Measurements from ENCODE around the gene PHAF1. TPM values are rescaled to one million over a fixed set of nuclear protein-coding genes. Genes with fewer than 3 reads are reported as not detected.

PHAF1 gene
- total and polyA plus RNA-seq, 2 of the 13 experiments (the other 11 are each of a cell fraction or from before 2014, with no cell fraction given) = 48.3 to 174 TPM

GRCh38 chr16:67181346-67181745 lies 71.6 kb downstream of the PHAF1 start:
- intact Hi-C loops (cut with micrococcal nuclease; ENCODE audit: unreplicated experiment) = no loop called here
- Histone ChIP-seq H4K20me1 (ENCODE audit: insufficient read depth, low read length) (no peaks in the 10 kb centered on the region; the same call in 1 of the 2 replicates), H3K9me3 (ENCODE audit: low read length) (no peaks in the 10 kb centered on the region), H3K4me2 (ENCODE audit: low read depth, low read length) (no peak overlapping the region), H3K79me2 (ENCODE audit: insufficient read depth, low read length) (no peaks in the 10 kb centered on the region), H3K27me3 (ENCODE audit: control insufficient read depth in 1 of 2, insufficient read depth in 2 of 2, low read length in 2 of 2) (no peaks in the 10 kb centered on the region; a peak in 1 of 5 replicates), H2AFZ (ENCODE audit: low read length) (no peak overlapping the region), H3K36me3 (replicated peaks in 1 of 2; ENCODE audit: control insufficient read depth in 1 of 2, insufficient read depth in 2 of 2, low read length in 2 of 2) (no peaks in the 10 kb centered on the region), H3K4me3 (replicated peaks in 1 of 3; ENCODE audit: insufficient read depth in 1 of 3, low read depth in 2 of 3, low read length in 3 of 3) (no peak overlapping the region), H3K27ac (ENCODE audit: extremely low read length, insufficient read depth, low read length) (no peak overlapping the region), H3K9ac (ENCODE audit: insufficient read depth, low read depth, low read length) (no peak overlapping the region), H3K4me1 (ENCODE audit: insufficient read depth, low read length) (peaks cover 52% of the 10 kb centered on the region)
- ATAC-seq (no peak), DNase-seq (ENCODE audit: low spot score) (no peak), FAIRE-seq (no peak)
- POLR2A ChIA-PET = interaction anchor here (2.0 kb wide), 1 partner anchor 11 kb away, joined by 6 read pairs; the partner anchor contains the start of gene NOL3
- TF ChIP-seq MYPOP (CRISPR knock-in tag; IDR thresholded peaks at IDR 0.05) = no peak
- TF ChIP-seq ZNF251 (CRISPR knock-in tag; IDR thresholded peaks at IDR 0.05) = no peak
- no peak for TF ChIP-seq FOSL1 (CRISPR knock-in tag; IDR thresholded peaks at IDR 0.05; ENCODE audit: borderline replicate concordance)
- no peak for TF ChIP-seq ZNF124 (CRISPR knock-in tag; IDR thresholded peaks at IDR 0.05)
- no peak for TF ChIP-seq PBX3 (CRISPR knock-in tag; IDR thresholded peaks at IDR 0.05; ENCODE audit: borderline replicate concordance)
- no peak for TF ChIP-seq PAF1 (CRISPR knock-in tag; IDR thresholded peaks at IDR 0.05)
- no peak for TF ChIP-seq ZNF710 (CRISPR knock-in tag; IDR thresholded peaks at IDR 0.05; ENCODE audit: borderline replicate concordance)
- no peak for TF ChIP-seq ZNF720 (CRISPR knock-in tag; IDR thresholded peaks at IDR 0.05)
- TF ChIP-seq ZNF556 (CRISPR knock-in tag; IDR thresholded peaks at IDR 0.05; ENCODE audit: borderline replicate concordance) = no peak
- no peak for TF ChIP-seq ZNF749 (CRISPR knock-in tag; IDR thresholded peaks at IDR 0.05; ENCODE audit: borderline replicate concordance)
- no peak for TF ChIP-seq CC2D1A (CRISPR knock-in tag; IDR thresholded peaks at IDR 0.05)
- in situ Hi-C loops (cut with HindIII; ENCODE audit: extremely low pct_ligation_motif_present, low pct_unique_long_range_greater_than_20kb) = no loop called here
- no TSS peak for BruUV-seq (replicated peaks)
- 72% methylated on average over 2 of the region's 2 CpGs for WGBS (ENCODE audit: low lambda C conversion rate)
- CTCF ChIA-PET (ENCODE audit: low intra/inter-chr PET ratio, low total read pairs) = no interaction called here

All from HepG2 (cell line).